Mesothelial cell of epicardium (in vitro differentiated cells): ENCODE measurements around the gene TDRD6. TPM values are rescaled to one million over a fixed set of nuclear protein-coding genes. Genes with fewer than 3 reads are reported as not detected.
"Not testable (repeated sequence)": the region's sequence is repeated elsewhere in the genome, so short reads cannot be mapped to it uniquely, and the experiment has no call there.

Source experiments
- DNase-seq, 2 experiments: peaks; one replicate each; pipeline ENCODE4 v3.0.0; 2021; ENCODE audit warnings: low spot score in 2 of 2; ENCODE audit not compliant: unreplicated experiment in 2 of 2
- H3K27ac Mint-ChIP-seq: 2 replicates; pipeline ENCODE4 v1.8.0; 2021; ENCODE audit warnings: mixed read lengths
- H3K27me3 Mint-ChIP-seq: 2 replicates; pipeline ENCODE4 v1.8.0; 2021; ENCODE audit warnings: low read depth, mixed read lengths
- H3K36me3 Mint-ChIP-seq: 2 replicates; pipeline ENCODE4 v1.8.0; 2021; ENCODE audit warnings: mixed read lengths
- H3K4me1 Mint-ChIP-seq: 2 replicates; pipeline ENCODE4 v1.8.0; 2021; ENCODE audit warnings: mixed read lengths
- H3K4me3 Mint-ChIP-seq: 2 replicates; pipeline ENCODE4 v1.8.0; 2021; ENCODE audit warnings: mild to moderate bottlenecking, moderate library complexity, mixed read lengths
- H3K9me3 Mint-ChIP-seq: 2 replicates; pipeline ENCODE4 v1.8.0; 2021; ENCODE audit warnings: mixed read lengths
- total RNA-seq: library from RNA; stranded (reverse); gene quantifications from 3 replicates; pipeline ENCODE4 v1.2.1, GENCODE V29; 2021
- TF ChIP-seq, protein P1 (sequence below): fragments of 200-600 bp; sonication (generic); IDR thresholded peaks from one replicate; pipeline ENCODE4 v1.5.0; 2021; ENCODE audit warnings: antibody characterized with exemption; ENCODE audit not compliant: unreplicated experiment

The TDRD6 gene
- 0.24 to 0.51 TPM (median 0.43 TPM) in 3 replicates for total RNA-seq

- Mint-ChIP-seq H3K9me3 (peaks cover 3% of the 10 kb centered on the region), H3K36me3 (no peaks in the 10 kb centered on the region), H3K27me3 (peaks cover 13% of the 10 kb centered on the region), H3K4me1 (no peaks in the 10 kb centered on the region), H3K4me3 (no peak within 1 kb of the TSS), H3K27ac (no peak within 1 kb of the TSS)
- no peak for DNase-seq
- TF ChIP-seq, protein P1, sequence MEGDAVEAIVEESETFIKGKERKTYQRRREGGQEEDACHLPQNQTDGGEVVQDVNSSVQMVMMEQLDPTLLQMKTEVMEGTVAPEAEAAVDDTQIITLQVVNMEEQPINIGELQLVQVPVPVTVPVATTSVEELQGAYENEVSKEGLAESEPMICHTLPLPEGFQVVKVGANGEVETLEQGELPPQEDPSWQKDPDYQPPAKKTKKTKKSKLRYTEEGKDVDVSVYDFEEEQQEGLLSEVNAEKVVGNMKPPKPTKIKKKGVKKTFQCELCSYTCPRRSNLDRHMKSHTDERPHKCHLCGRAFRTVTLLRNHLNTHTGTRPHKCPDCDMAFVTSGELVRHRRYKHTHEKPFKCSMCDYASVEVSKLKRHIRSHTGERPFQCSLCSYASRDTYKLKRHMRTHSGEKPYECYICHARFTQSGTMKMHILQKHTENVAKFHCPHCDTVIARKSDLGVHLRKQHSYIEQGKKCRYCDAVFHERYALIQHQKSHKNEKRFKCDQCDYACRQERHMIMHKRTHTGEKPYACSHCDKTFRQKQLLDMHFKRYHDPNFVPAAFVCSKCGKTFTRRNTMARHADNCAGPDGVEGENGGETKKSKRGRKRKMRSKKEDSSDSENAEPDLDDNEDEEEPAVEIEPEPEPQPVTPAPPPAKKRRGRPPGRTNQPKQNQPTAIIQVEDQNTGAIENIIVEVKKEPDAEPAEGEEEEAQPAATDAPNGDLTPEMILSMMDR, result no peak
Measured at GRCh38 chr6:46687619-46688097, at the start of gene TDRD6. TSS of gene TDRD6 (plus strand) at chr6:46687885. CDS start at chr6:46688129, 244 bp downstream.

GRCh38 chr6:46637933-46638332 is 49.8 kb upstream of the TDRD6 start:
- H3K27ac Mint-ChIP-seq, result no peak overlapping the region
- DNase-seq, result no peak
- TF ChIP-seq, protein P1, result no peak
- no peak overlapping the region for H3K4me3 Mint-ChIP-seq
- H3K27me3 Mint-ChIP-seq, result no peaks in the 10 kb centered on the region
- H3K4me1 Mint-ChIP-seq, result no peaks in the 10 kb centered on the region
- peaks cover 3% of the 10 kb centered on the region for H3K36me3 Mint-ChIP-seq
- no peaks in the 10 kb centered on the region for H3K9me3 Mint-ChIP-seq

- TF ChIP-seq, protein P1, result no peak
- H3K27ac Mint-ChIP-seq, result no peak overlapping the region
- no peaks in the 10 kb centered on the region for H3K27me3 Mint-ChIP-seq
- DNase-seq, result no peak
- H3K4me1 Mint-ChIP-seq, result no peaks in the 10 kb centered on the region
- no peak overlapping the region for H3K4me3 Mint-ChIP-seq
- peaks cover 3% of the 10 kb centered on the region for H3K36me3 Mint-ChIP-seq
- no peaks in the 10 kb centered on the region for H3K9me3 Mint-ChIP-seq
Measured at GRCh38 chr6:46638650-46639049, 49.0 kb upstream of the TDRD6 start.

DNA sequence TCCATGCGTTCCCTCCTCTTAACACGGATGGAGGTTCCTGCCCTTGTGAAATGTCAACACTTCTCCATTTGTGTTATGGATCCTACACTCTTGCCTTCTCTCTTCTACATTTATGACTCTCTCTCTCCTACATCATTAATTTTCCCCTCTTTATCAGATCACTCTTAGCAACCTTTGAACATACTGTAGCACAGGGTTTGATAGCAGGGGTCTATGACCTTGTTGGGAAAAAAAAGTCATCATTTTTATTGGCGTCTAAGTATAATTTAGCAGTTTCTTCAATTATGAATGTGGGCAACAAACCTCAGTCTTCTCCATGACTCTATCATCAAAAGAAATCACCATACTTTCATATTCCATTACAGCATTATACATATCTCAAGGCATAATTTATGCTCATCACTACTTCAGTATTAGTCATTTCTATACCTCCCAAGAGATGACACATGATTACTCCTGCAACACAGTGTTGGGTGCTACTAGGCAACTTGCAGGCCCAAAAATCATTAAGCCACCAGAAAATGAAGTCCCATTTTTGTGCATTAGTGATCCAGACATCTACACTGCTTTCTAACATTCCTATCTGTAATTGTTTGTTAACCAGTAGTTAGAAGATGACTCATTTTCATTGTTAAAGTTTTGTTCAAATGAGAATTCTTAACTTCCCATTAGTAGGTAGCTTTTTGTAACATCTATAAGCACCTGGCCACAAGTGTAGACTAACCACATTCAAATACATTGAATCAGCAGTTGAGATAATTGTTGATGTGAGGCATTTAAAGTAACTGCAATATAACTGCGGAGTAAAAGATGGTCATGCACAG is 44.5 kb upstream of the TDRD6 start:
- H3K9me3 Mint-ChIP-seq, result peaks cover 23% of the 10 kb centered on the region
- H3K36me3 Mint-ChIP-seq, result peaks cover 4% of the 10 kb centered on the region
- no peak overlapping the region for H3K4me3 Mint-ChIP-seq
- H3K27me3 Mint-ChIP-seq, result no peaks in the 10 kb centered on the region
- H3K27ac Mint-ChIP-seq, result no peak overlapping the region
- TF ChIP-seq, protein P1, result no peak
- no peak for DNase-seq
- H3K4me1 Mint-ChIP-seq, result no peaks in the 10 kb centered on the region

- Mint-ChIP-seq H3K9me3 (peaks cover 23% of the 10 kb centered on the region), H3K4me1 (peaks cover 5% of the 10 kb centered on the region), H3K27ac (no peak overlapping the region), H3K27me3 (no peaks in the 10 kb centered on the region), H3K36me3 (peaks cover 10% of the 10 kb centered on the region), H3K4me3 (no peak overlapping the region)
- TF ChIP-seq, protein P1, result no peak
- DNase-seq, result no peak
Measured at GRCh38 chr6:46645265-46645664, 42.4 kb upstream of the TDRD6 start.

DNA sequence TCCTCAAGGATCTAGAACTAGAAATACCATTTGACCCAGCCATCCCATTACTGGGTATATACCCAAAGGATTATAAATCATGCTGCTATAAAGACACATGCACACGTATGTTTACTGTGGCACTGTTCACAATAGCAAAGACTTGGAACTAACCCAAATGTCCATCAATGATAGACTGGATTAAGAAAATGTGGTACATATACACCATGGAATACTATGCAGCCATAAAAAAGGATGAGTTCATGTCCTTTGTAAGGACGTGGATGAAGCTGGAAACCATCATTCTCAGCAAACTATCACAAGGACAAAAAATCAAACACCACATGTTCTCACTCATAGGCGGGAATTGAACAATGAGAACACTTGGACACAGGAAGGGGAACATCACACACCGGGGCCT is 39.6 kb upstream of the TDRD6 start:
- not testable (repeated sequence) for H3K36me3 Mint-ChIP-seq, DNase-seq, H3K27ac Mint-ChIP-seq, H3K27me3 Mint-ChIP-seq, H3K4me3 Mint-ChIP-seq
- peaks cover 19% of the 10 kb centered on the region for H3K4me1 Mint-ChIP-seq
- H3K9me3 Mint-ChIP-seq, result peaks cover 23% of the 10 kb centered on the region
